HG03571 (cell line): ENCODE data around the gene RAB37.

Experiments used
- ATAC-seq: cut with Tn5 transposase; IDR thresholded peaks from one replicate; pipeline ENCODE4 v1.9.1; 2021; ENCODE audit not compliant: unreplicated experiment

Gene RAB37

GRCh38 chr17:74760404-74761105 is 23.5 kb downstream of the RAB37 start:
- no peak for ATAC-seq

- ATAC-seq = no peak
Observed at GRCh38 chr17:74761419-74761818, 24.4 kb downstream of the RAB37 start.

GRCh38 chr17:74761931-74762330 is 24.9 kb downstream of the RAB37 start:
- ATAC-seq = no peak

GRCh38 chr17:74763565-74764387 is 26.7 kb downstream of the RAB37 start:
- no peak for ATAC-seq

GRCh38 chr17:74764751-74765286 is 27.8 kb downstream of the RAB37 start:
- no peak for ATAC-seq

GRCh38 chr17:74766413-74766812 is 29.4 kb downstream of the RAB37 start:
- no peak for ATAC-seq

- ATAC-seq = no peak
Observed at GRCh38 chr17:74767111-74767516, 30.1 kb downstream of the RAB37 start.

GRCh38 chr17:74768069-74768762 is 31.2 kb downstream of the RAB37 start:
- ATAC-seq = no peak

- no peak for ATAC-seq
Observed at GRCh38 chr17:74768763-74769114, 31.7 kb downstream of the RAB37 start.

- ATAC-seq = no peak
Observed at GRCh38 chr17:74769266-74769855, 32.3 kb downstream of the RAB37 start.

GRCh38 chr17:74769856-74770497 is 32.9 kb downstream of the RAB37 start:
- no peak for ATAC-seq

- ATAC-seq = no peak
Observed at GRCh38 chr17:74770498-74771318, 33.7 kb downstream of the RAB37 start.

- ATAC-seq = no peak
Observed at GRCh38 chr17:74771319-74771914, 34.4 kb downstream of the RAB37 start.

GRCh38 chr17:74772053-74772452 is 35.0 kb downstream of the RAB37 start:
- ATAC-seq = no peak

- ATAC-seq = no peak
Observed at GRCh38 chr17:74773414-74773813, 36.4 kb downstream of the RAB37 start.

- no peak for ATAC-seq
Observed at GRCh38 chr17:74773871-74774286, 36.8 kb downstream of the RAB37 start.

- ATAC-seq = no peak
Observed at GRCh38 chr17:74775409-74776043, 38.5 kb downstream of the RAB37 start.

GRCh38 chr17:74776044-74776962 is 39.2 kb downstream of the RAB37 start, which contains the start of gene NAT9:
Gene NAT9, minus strand, starts transcription at chr17:74776345. Its CDS starts 647 bp downstream, at chr17:74775698.
- ATAC-seq = peak; percentile 87
